ENCODE measurements around the gene GAP43. TPM values are rescaled to one million over a fixed set of nuclear protein-coding genes. Genes with fewer than 3 reads are reported as not detected.

The GAP43 gene
- total and polyA plus RNA-seq, 2 experiments from 2014 or later = 2.1 to 5.7 TPM

DNA sequence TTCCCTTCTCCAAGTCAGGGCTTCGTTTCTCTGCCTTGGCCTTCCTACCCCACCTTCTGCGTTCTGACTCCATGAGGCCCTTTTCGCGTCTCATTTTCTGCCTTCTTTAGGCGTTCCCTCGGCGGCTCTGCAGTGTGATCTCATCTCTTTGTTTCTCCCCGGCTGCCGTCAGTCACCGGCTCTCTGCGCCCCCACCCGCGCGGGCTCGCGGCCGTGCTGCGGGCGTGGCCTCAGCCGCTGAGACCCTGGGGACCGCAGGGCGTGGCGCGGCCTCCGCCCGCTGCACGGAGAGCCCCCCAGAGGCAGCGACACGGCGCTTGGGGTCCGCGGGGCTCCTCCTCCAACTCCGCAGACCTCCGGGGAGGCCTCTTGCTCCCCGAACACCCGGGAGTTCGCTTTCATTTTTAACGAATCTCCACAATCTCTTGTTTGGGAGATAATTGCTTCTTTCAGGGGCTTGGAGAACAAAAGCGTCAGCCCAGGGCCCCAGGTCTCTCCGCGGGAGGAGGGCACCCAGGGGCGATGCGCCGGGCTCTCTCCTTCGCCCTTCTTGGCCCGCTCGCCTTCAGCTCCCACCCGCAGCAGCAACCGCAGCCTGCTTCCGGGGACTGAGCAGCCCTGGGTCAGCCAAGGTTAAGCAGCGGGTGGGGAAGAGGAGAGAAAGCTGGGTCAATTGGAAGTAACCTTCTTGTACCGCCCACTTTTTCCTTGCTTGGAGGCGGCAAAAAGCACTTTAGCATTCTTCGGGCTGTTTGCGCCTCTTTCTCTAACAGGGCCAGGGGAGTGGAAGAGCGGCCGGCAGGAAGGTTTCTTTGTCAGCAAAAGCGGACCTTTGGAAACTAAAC, 35.2 kb downstream of the GAP43 start:
- TF ChIP-seq, protein P1, sequence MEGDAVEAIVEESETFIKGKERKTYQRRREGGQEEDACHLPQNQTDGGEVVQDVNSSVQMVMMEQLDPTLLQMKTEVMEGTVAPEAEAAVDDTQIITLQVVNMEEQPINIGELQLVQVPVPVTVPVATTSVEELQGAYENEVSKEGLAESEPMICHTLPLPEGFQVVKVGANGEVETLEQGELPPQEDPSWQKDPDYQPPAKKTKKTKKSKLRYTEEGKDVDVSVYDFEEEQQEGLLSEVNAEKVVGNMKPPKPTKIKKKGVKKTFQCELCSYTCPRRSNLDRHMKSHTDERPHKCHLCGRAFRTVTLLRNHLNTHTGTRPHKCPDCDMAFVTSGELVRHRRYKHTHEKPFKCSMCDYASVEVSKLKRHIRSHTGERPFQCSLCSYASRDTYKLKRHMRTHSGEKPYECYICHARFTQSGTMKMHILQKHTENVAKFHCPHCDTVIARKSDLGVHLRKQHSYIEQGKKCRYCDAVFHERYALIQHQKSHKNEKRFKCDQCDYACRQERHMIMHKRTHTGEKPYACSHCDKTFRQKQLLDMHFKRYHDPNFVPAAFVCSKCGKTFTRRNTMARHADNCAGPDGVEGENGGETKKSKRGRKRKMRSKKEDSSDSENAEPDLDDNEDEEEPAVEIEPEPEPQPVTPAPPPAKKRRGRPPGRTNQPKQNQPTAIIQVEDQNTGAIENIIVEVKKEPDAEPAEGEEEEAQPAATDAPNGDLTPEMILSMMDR (IDR thresholded peaks at IDR 0.05; ENCODE audit: low read depth, low read length) = no peak
- peaks cover 23% of the 10 kb centered on the region for H3K4me1 ChIP-seq (ENCODE audit: low read depth)
- no peaks in the 10 kb centered on the region for H3K9me3 ChIP-seq (ENCODE audit: low read depth)
- DNase-seq (ENCODE audit: low read depth in 1 of 2, low spot score in 1 of 2) = peak; percentile 80 to 90
- peak overlapping the region; percentile 54 for H3K4me3 ChIP-seq
- peak overlapping the region; percentile 78 for H3K27ac ChIP-seq
- no peaks in the 10 kb centered on the region for H3K27me3 ChIP-seq
- H3K36me3 ChIP-seq = no peaks in the 10 kb centered on the region

DNA sequence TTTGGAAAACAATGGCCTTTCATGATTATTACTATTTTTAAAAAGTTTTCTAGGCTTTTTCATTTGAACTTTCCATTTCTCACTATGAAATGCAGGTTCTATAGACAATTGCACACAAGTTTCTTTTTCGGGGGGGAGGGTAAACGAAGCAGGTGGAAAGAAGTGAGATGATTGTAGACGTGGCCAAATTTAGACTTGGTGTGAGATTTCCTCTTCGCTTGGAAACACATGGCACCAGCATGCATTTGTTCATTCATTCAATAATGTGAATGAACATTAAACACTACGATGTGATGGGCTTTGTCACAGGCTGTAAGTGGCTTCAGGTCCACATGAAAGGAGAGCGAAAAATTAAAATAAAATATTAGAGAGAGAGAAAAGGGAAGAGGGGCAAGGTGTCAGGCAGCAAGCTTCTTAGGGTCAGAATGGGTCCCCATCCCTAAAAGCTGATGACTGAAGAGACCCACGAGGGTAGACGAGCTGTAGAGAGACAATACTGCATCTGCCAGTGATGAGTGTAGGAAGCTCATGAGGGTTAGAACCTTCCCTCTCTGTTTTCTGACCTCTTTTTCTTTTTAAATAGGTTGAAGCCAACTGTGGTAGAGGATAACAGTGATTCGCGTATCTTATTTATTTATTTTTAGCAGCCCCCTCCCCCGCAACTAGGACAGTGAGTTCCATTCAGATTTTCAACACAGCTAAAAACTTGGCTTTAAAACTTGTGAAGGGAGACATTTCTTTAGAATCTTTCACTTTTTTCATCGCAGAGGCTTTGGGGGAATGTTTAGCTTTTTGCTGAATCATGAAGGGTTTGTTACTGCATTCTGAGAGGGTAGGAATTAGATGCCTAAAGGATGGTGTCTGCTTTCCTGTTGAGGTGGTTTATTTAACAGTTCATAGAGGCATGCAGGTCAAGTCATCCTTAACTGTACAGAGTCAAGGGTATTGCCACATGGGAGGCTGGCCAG, 36.2 kb downstream of the GAP43 start:
- H3K27me3 ChIP-seq = no peaks in the 10 kb centered on the region
- peak overlapping the region; percentile 54 for H3K4me3 ChIP-seq
- H3K27ac ChIP-seq = peak overlapping the region; percentile 78
- H3K4me1 ChIP-seq (ENCODE audit: low read depth) = peaks cover 23% of the 10 kb centered on the region
- no peaks in the 10 kb centered on the region for H3K36me3 ChIP-seq
- TF ChIP-seq, protein P1 (IDR thresholded peaks at IDR 0.05; ENCODE audit: low read depth, low read length) = no peak
- DNase-seq (ENCODE audit: low read depth in 1 of 2, low spot score in 1 of 2) = no peak
- H3K9me3 ChIP-seq (ENCODE audit: low read depth) = no peaks in the 10 kb centered on the region

DNA sequence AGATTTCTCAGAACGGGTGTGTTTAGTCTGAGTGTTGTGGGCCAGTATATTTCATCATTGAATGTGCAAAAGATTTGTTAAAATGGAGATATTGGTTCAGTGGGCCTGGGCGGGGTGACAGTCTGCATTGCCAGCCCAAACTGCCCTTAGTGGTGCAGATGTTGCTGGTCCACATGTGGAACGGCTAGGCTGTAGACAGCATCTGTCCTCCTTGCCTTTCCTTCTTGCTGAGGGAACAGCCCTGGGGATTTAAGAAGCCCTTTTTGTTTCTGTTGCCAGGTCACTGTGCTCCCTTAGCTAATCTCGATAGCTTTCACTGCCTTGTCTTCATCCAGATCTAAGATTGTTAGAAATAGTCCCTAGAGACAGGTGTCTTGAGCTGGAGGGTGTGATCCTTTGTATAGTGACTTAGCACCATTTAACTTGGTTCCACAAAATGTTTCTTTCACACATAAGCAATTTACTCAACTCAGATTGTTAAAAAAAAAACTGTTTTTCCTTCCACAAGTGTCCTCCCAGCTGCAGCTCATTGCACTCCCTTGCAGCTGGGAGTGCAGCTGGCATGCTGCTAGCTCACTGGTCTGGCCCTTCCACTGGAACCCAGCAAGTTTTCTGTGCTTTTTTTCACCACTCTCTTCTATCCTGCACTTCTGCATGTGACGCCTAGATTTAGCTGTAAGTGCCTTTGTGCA, 37.5 kb downstream of the GAP43 start:
- Histone ChIP-seq H3K9me3 (ENCODE audit: low read depth) (no peaks in the 10 kb centered on the region), H3K4me1 (ENCODE audit: low read depth) (peaks cover 23% of the 10 kb centered on the region), H3K36me3 (no peaks in the 10 kb centered on the region), H3K4me3 (no peak overlapping the region), H3K27me3 (no peaks in the 10 kb centered on the region), H3K27ac (no peak overlapping the region)
- TF ChIP-seq, protein P1 (IDR thresholded peaks at IDR 0.05; ENCODE audit: low read depth, low read length) = no peak
- no peak for DNase-seq (ENCODE audit: low read depth in 1 of 2, low spot score in 1 of 2)

DNA sequence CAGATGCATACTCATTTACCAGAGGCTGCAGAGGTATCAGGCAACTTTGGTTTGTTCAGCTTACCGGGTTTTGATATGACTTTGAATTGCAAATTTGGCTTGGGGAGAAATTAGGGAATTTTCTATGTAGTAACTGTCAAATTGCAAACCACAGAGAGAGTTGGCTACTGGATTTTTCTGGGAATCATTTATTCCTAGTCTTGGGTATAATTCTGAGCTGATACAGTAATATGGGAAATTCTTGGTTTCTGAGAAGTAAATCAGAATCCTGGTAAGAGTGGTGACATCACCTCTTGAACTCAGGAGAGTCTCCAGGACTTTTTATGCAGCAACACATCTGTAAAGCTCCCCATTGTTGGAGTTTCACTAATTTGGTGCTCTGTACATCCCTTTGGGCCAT, 39.0 kb downstream of the GAP43 start:
- Histone ChIP-seq H3K4me3 (no peak overlapping the region), H3K27ac (no peak overlapping the region), H3K4me1 (ENCODE audit: low read depth) (peaks cover 37% of the 10 kb centered on the region), H3K9me3 (ENCODE audit: low read depth) (no peaks in the 10 kb centered on the region), H3K36me3 (no peaks in the 10 kb centered on the region), H3K27me3 (no peaks in the 10 kb centered on the region)
- DNase-seq (ENCODE audit: low read depth in 1 of 2, low spot score in 1 of 2) = no peak
- TF ChIP-seq, protein P1 (IDR thresholded peaks at IDR 0.05; ENCODE audit: low read depth, low read length) = no peak

DNA sequence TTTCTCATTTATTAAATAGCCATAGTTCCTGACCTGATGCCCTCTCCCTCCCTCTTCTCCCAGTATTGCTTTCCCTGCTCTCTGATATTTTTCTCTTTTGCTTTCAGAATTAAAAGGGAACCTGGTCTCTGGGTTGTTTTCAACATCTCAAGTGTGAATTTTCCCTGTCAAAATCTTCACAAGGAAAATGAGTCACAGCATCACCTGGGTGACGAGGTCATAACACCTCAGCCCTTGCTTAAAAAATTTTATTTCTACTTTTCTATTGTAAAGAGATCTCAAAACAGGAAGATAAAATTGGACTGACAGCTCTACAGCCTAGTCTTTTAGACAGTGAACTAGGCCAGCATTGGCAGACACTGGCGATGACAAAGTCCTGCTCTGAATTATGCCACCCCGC, 40.1 kb downstream of the GAP43 start:
- no peaks in the 10 kb centered on the region for H3K27me3 ChIP-seq
- H3K4me1 ChIP-seq (ENCODE audit: low read depth) = peaks cover 34% of the 10 kb centered on the region
- no peak overlapping the region for H3K4me3 ChIP-seq
- H3K36me3 ChIP-seq = no peaks in the 10 kb centered on the region
- TF ChIP-seq, protein P1 (IDR thresholded peaks at IDR 0.05; ENCODE audit: low read depth, low read length) = no peak
- no peak for DNase-seq (ENCODE audit: low read depth in 1 of 2, low spot score in 1 of 2)
- no peaks in the 10 kb centered on the region for H3K9me3 ChIP-seq (ENCODE audit: low read depth)
- H3K27ac ChIP-seq = no peak overlapping the region
